Muscle of back (tissue), 11 donors: Measurements from ENCODE around the gene FAM20B. TPM values are rescaled to one million over a fixed set of nuclear protein-coding genes. Genes with fewer than 3 reads are reported as not detected.

Source experiments
- DNase-seq, 3 donors: peaks; one replicate each; pipeline versions ENCODE4 v3.0.0 to v3.0.0-alpha.2; 2013
- polyA plus RNA-seq, 10 donors: library from polyadenylated mRNA; unstranded; fragments of 120-200 nt; gene quantifications; one replicate each; pipeline ENCODE4 v1.2.1, GENCODE V29; 2013; ENCODE audit not compliant: insufficient read length in 10 of 10

FAM20B gene
- polyA plus RNA-seq, 10 donors: 27.2 to 35.5 (median 29.0) TPM

DNA sequence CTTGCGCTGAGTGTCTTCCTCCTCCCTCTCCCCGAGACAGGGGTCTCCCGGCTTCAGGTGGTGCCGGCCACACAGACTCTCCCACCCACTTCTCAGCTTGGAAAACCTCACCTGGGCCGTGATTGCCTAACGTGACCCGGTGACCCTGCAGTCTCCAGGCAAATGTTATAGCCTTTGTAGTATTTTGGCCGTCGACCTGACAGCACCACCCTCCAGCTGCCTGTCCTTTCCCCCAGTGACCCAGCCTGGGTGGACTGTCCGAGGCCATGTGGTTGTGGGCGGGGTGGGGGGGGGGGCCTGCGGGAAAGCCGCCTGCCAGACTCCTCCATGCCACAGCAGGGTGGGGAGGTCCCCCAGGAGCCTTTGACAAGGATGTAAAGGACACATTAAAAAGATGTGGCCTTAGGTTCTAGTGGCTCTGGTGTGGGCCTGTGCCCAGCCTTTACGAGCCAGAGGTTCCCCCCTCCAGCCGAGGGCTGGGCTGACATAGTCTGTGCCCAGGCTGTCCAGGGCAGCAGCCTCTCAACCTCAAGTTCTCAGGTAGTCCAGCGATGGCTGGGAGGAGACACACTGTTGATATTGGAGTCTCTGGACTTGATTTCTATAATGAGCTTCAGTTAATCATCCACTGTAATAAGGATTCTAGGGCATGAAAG lies 64.3 kb downstream of the FAM20B start:
- no peak for DNase-seq

DNA sequence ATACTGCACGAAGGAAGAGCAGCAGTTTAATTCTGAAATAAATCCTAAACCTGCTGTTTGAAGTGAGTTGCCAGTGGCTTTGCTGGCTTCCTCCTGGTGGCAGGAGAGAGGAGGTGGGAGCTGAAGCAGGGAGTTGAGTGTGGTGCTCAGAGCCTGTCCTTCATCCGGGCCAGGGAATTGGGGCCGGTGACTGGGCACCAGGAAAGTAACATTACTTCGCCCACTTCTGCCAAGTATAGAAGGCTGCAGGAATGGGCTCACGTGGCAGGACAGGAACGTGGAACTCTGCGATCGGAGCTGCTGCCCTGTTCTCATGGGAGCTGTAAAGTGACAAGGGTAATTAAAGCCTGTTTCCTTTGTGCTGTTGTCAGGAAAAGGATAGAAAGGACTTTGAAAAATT lies 64.8 kb downstream of the FAM20B start:
- DNase-seq: no peak

DNA sequence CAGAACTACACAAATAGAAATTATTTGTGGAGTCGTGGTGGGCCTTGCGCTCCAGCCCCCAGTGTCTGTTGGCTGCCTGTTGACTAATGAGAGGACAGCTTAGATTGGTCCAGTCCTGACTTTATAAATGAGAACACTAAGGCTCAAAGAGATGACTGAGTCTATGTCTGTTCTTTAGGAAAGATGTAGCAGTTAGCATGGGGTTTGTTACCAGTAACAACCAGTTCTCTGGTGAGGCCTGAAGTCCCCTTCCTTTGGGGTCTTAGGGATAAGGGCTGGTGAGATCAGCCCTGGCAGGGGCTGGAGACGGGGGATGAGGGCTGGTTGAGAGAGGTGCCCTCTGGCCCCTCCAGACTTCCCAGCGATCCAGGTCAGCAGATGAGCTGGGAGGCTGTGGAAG lies 65.2 kb downstream of the FAM20B start:
- DNase-seq: no peak

DNA sequence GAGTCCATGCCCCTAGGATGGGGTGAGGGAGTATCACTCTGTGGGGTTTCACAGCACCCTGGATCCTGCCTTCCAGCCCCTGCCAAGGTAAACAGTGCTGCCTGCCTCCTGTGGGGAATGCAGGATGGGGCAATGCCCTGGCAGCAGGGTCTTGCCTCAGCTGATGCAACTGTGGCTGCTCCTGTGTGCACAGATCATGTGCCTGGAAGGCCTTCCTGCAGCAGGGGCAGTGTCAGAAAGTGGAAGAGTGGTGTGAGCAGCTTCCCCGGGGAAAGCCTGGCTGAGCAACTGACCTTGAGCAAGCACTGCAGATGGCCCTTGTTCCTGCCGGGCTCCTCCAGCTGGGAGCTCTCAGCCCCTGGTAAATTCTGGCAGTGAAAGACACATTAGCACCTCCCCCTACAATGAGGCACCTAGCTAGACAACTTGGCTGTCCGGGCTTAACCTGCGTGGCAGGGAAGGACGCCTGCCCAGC lies 66.0 kb downstream of the FAM20B start:
- DNase-seq: no peak

DNA sequence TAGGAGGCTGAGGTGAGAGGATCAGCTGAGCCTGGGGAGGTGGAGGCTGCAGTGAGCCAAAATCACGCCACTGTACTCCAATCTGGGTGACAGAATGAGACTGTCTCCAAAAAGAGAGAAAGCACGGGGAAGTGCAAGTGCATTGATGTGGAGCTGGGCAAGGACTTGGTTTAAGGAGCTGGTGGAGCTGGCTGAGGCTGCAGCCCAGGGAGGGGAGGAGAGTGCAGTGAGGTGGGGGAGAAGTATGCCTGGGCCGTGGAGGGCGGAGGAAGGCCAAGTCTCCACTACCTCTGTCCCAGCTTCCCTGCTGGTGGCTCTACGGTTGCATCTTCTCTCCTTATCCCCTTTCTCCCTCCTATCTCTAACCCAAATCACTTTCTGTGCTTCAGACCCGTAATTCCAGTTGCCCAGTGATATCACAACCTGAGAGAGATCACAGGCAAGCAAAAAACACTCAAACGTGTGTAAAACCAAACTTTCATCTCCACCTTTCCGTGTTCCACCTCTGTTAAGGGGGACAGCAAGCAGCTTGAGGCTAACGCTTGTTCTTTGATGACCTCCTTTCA lies 67.3 kb downstream of the FAM20B start:
- DNase-seq: no peak

DNA sequence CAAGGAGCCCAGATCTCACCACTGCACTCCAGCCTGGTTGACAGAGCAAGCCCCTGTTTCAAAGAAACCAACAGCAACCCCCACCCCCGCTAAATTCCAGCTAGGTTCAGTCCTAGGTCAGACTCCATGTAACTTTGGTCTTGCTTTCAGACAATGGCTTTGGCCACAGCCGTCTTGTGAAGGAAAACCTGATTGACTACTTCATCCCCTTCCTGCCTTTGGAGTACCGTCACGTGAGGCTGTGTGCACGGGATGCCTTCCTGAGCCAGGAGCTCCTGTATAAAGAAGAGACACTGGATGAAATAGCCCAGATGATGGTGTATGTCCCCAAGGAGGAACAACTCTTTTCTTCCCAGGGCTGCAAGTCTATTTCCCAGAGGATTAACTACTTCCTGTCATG lies 69.1 kb downstream of the FAM20B start:
- no peak for DNase-seq

DNA sequence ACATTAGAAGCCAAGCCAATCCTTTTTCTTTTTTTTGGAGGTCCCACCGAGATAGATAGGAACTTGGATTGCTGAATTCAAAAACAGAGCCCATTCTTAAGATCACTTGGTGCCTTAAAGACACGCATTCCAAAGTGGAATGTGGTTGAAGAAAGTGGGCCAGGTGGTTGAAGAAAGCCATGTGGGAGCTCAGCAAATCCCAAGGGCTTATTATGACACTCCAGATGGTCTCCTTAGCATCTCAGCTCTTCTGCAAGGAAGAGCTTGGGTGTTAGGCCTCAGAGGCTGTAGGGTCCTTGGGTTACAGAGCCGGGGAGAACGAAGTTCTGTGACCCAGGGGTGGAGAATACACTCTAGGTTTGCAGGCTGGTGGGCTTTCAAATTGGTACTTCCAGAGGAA lies 69.7 kb downstream of the FAM20B start:
- no peak for DNase-seq

DNA sequence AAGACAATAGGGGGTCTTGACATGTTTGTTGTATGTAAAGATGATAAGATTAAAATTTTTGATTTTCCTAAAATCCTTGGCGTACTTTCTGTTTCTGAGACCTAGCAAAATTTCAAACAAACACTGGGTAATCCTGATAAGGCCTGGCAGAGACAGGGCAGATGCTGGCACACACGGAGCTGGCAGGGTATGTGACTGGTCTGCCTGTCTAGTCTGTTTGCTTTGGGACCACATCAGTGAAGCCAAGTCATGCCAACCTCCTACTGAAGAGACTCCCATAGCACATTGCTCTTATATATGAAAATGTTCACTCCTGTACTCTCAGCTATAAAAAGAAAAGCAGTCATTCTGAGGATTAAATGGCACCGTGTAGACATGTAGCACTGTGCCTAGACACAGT lies 70.2 kb downstream of the FAM20B start:
- DNase-seq: no peak

DNA sequence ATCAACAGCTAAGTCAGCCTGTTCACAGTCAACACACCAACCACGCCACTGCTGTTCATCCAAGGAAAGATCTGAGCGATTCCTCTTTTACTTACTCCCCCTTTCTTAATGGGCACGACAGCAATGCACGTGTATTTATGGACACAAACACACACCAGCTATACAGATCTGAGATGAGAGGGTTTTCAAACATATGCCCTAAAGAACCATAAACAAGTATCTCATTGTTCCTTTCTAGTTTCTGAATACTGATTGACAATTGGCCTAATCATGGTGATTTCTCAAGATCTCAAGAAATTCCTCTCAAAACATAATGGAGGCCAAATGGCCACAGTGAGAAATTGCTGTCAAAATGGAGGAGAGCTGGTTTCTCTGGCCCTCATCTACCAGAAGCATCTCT lies 74.2 kb downstream of the FAM20B start:
- DNase-seq: no peak

DNA sequence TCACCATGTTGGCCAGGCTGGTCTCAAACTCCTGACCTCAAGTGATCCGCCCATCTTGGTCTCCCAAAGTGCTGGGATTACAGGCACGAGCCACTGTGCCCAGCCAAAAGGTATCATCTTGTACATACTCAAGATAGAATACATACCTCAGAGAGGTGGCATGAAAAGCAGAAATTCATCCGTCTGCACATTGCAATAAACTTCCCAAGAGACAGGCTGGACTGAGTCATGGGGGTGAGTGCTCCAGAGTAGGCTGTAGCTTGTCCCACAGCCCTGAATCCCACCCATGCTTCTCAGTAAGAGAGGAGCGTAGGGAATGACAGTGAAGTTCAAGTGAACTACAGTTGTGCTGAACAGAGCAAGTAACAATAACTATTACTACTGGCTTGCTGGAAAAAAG lies 75.9 kb downstream of the FAM20B start:
- no peak for DNase-seq

DNA sequence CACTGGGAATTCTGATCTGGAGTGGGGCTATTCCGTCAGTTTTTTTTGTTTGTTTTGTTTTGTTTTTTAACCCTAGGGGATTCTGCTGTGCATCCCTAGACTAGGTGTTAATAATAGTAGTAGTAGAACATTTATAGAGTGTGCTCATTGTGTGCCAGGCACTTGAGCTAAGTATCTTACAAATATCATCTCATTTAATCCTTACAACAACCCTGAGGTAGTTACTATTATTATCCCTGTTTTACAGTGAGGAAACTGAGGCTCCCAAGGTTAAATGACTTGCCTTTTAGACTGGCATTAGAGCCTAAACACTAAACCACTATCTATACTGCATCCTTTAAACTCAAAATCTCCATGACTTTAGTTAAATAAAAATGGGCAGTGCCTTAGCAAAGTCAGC lies 78.3 kb downstream of the FAM20B start:
- DNase-seq: no peak

DNA sequence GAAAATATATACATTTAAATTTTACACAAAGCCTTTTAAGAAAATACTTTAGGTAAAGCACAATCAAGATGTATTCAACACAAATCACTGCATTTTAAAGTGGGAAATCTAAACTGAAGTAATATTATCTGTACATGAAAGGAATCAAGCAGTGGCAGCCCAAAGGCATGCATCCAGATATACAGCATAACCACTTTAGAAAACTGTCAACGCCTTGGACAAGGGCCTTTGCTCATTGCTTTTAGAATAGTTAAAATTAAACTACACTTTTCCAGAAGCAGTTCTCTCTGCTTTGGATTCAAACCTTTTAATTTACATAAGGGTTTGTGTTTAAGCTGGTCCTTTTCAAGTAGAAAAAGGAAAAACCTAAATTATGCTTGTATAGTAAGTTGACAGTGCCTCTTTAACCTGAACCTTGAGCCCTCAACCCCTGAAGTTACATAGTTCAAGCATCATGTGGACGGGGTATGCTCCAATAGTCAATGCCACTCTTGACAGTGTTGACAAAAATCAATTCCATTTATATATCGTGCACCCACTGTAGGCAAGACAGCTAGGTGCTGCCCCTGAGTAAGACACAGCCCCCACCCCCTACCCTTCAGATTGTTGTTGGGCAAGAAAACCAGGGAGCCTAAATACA lies 79.0 kb downstream of the FAM20B start:
- DNase-seq: no peak

DNA sequence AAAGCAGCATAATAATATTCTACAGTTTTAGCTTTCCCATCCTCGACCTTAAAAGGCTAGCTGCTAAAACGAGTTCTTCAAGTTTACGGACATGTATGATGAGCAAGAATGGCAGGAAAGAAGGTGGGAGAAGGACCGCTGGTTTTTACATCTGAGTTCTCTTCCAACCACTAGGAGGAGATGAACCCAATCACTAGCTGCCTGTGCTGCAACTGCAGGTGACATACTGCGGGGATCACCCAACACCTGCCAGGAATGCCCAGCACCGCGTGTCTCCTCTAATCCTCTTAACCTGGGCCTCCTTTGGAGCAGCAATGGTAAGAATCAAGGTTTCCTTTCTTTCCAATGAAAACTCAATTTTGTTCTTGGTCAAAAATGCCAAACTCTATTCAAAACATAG lies 79.7 kb downstream of the FAM20B start:
- no peak for DNase-seq

DNA sequence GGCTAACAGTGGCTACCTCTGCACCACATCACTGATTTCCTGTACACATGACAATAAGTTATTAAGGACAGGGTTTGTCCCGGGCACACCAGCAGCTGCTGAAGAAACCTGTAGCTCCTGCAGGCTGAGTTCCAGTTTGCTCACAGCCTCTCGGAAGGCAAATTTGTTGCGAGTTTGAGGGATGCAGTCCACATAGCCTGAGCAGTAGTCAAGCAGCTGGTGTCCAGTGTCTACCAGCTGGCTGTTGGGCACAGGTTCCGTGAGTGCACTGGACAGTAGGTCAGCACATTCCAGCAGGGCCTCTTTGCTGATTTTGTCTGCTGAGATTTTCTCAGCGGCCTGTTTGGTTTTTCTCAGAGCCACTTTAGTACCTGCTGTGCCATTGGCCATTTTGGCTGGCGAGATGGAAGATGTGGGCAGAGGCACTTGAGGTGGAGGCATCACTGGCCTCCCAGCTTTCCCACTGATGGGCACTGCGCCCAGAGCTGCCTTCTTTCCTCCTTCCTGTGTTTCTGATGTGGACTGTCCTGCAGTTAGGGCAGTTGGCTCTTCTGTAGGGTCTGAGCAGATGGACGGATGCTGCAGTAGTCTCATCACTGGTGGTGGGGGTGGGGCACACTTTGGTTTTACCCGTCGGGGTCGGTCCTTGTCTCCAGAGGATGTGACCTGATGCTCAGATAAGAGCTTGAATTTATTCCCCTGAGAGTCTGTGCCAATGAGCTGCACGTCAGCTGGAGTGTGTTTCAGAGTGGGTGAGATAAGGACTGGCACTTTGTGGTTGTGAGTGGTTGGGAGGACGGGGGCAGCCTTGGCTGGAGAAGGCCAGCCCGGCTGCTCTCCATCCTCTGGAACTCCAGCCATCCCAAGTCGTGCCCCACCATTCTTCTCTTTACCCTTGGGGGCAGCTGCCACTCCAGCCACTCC lies 82.3 kb downstream of the FAM20B start:
- no peak for DNase-seq

DNA sequence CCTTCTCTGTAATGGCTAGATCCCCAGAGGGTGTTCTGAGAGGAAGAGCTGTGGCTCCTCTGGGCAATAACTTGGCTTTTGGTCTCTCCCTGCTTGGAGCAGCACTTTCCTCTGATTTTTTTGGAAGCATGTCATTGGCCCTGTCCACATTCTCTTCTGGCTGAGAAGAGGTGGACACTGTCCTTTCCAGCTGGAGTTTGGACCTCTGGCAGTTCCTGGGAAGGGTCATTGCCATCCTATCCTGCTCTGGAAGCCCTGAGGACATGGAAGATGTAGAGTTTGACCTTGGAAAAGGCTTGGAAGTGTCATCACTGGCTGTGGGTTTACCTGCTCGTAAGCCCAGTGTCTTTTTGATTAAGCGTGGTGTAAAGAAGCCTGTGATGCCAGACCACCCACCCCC lies 83.0 kb downstream of the FAM20B start:
- DNase-seq: no peak

DNA sequence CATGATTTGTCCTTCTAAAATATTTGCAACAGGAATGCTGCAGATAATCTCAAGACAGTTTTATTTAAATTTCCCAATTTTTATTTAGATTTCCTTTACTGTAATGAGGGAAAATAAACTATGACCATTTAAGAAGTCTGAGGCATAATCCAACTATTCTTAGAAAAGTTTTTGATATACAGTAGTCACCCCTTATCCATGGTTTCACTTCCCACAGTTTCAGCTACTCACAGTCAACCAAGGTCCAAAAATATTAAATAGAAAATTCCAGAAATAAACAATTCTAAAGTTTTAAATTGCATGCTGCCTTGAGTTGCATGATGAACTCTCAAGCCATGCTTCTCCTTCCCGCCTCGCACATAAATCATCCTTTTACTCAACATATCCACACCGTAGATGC lies 89.5 kb downstream of the FAM20B start:
- DNase-seq: no peak

DNA sequence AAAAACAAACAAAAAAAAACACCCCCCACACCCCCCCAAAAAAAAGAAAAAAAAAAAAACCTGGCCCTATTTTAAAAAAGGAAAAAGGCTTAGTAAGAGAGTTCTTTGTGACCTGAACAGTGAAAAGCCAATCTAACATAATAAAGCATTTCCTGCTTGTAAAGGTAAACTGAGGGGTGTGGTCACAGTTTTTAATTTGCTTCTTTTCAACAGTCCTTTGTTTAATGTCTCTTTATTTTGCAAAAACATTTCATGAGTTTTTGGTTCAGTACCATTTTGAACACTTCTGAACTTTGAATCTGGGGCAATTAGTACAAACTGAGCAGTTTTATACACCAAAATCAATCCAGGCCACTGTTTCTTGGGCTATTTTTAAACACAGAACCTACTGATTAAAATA lies 93.8 kb downstream of the FAM20B start:
- no peak for DNase-seq

DNA sequence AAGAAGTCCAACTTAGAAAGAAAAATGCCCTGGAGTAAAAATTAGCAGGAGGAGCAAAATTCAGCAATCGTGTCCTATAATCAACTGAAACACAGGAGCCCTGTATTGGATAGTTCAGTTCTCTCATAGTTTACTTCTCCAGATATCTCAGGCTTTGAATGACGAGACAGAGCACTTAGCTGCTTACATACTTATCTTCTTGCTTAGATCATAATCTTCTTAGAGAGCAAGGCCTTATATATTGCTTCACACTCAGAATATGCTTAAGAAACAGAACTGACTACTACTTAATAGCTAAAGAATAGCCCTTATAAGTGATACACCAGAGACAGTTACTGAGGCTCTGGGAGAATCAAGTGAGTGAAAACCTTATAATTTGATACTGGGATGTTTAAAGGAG lies 95.0 kb downstream of the FAM20B start:
- DNase-seq: no peak

DNA sequence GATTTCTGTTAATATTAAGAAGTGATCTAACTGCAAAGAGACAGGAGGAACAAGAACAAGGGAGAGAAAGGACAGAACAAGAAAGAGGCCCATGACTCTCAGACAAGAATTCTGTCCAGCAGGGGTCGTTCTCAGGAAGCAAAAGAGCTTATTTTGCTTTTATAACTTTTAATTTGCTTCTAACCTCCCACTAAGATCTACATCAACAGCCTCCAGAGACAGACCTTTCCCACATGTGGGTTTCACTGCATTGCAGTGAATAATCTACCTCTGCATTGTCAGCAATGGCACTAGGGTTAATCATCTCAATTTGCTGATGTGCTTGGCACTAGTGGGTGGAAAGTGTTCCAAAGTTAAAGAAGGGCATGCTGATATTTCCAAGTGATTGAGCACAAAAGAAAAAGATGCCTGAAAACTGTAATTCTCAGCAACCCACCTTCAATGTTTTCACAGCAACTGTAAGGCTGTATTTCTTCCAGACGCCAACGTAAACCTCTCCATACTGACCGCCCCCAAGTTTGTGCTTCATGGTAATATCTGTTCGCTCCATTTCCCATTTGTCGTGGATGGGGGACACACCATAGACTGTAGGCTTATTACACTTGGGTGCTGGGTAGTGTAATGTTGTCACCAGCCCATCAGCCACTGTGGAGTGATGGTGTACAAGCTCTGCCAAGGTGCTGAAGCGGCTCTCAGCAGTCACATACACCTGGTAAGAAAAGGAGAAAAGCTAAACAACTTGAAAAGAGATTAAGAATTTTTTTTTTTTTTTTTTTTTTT lies 95.7 kb downstream of the FAM20B start:
- DNase-seq: peak; percentile 47 to 69 (median 55)

DNA sequence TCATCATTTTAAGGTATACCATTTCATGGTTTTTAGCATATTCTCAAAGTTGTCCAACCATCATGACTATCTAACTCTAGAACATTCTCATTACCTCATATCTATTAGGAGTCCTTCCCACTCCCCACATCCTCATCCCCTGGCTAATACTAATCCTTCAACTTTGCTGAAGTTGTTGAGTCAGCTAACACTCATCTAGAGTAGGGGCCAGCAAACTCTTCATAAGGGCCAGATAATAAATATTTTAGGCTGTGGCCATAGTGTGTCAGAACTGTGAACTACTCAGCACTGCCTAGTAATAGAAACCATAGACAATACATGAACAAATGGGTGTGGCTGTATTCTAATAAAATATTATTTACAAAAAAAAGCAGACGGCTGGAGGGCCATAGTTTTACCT lies 99.2 kb downstream of the FAM20B start:
- no peak for DNase-seq
